Right cardiac atrium (tissue), 5 donors: ENCODE results near the gene PTPRN2. TPM values are rescaled to one million over a fixed set of nuclear protein-coding genes. Genes with fewer than 3 reads are reported as not detected.

Experiments used
- ATAC-seq, 2 donors: fragments of 200-7000 bp; cut with Tn5 transposase; one replicate each; pipeline versions ENCODE4 v1.8.0 to v1.9.1; 2020; ENCODE audit warnings: moderate library complexity in 2 of 2, mild to moderate bottlenecking in 1 of 2
- DNase-seq, 3 donors: peaks; one replicate each; pipeline ENCODE4 v3.0.0-alpha.2; 2020
- H3K27ac ChIP-seq: one replicate; pipeline ENCODE4 v1.5.1; 2013; ENCODE audit warnings: mild to moderate bottlenecking, low read length, control low read depth, moderate library complexity
- H3K27me3 ChIP-seq: one replicate; pipeline ENCODE4 v1.6.1; 2013; ENCODE audit not compliant: control insufficient read depth, insufficient read depth
- H3K4me1 ChIP-seq: one replicate; pipeline ENCODE4 v1.6.1; 2013; ENCODE audit warnings: low read length; ENCODE audit not compliant: control insufficient read depth, insufficient read depth
- H3K4me3 ChIP-seq: one replicate; pipeline ENCODE4 v1.5.1; 2013; ENCODE audit warnings: low read length, control low read depth
- H3K9me3 ChIP-seq: one replicate; pipeline ENCODE4 v1.6.1; 2013; ENCODE audit warnings: low read length; ENCODE audit not compliant: control insufficient read depth
- WGBS: extraction: QIAGEN DNeasy Blood & Tissue Kit; methylation state at CpG from one replicate; pipeline ENCODE4 v1.1.7; 2013; 5-methylcytosine and 5-hydroxymethylcytosine counted together
- intact Hi-C, 4 donors: fragments of 100-400 bp; cut with DNase I; formaldehyde crosslinking; loops; one replicate each; pipeline versions ENCODE4 v1.11.0 to v1.14.0; 2022 to 2023
- polyA plus RNA-seq: library from polyadenylated mRNA; stranded (reverse); fragments of 200-250 nt; gene quantifications from one replicate; pipeline ENCODE4 v1.2.3, GENCODE V29; 2013
- total RNA-seq, 4 donors: library from RNA; stranded (reverse); fragmentation: NEBNext Ultra II Directional; extraction: Animal tissue kit (Norgen Biotek cat#: 25700); gene quantifications; one replicate each; pipeline ENCODE4 v1.2.1, GENCODE V29; 2021
- donor health status: healthy with polysubstance abuse.
- donor health status: DM: no; HTN: yes; CAD: no.
- donor health status: DM: no; HTN: no; CAD: no.
- donor health status: DM: no; HTN: yes; CAD: no; lungs with severe emphysema.
- donor health status: DM: yes; HTN: yes; CAD: no.

The PTPRN2 gene
- total and polyA plus RNA-seq, 5 donors = 1.5 to 3.9 (median 1.9) TPM

- H3K4me1 ChIP-seq = no peaks in the 10 kb centered on the region
- H3K27me3 ChIP-seq = no peaks in the 10 kb centered on the region
- H3K27ac ChIP-seq = no peak overlapping the region
- H3K9me3 ChIP-seq = peaks cover 3% of the 10 kb centered on the region
- no peak overlapping the region for H3K4me3 ChIP-seq
- 52% methylated on average over 4 of the region's 4 CpGs for WGBS
- DNase-seq (no peak), ATAC-seq (no peak)
- intact Hi-C loops = no loop called here
Measured at GRCh38 chr7:158291998-158292397, 295.6 kb downstream of the PTPRN2 start.

- peaks cover 3% of the 10 kb centered on the region for H3K9me3 ChIP-seq
- no peak overlapping the region for H3K27ac ChIP-seq
- H3K4me3 ChIP-seq = no peak overlapping the region
- ATAC-seq (no peak), DNase-seq (no peak)
- H3K27me3 ChIP-seq = no peaks in the 10 kb centered on the region
- intact Hi-C loops = no loop called here
- H3K4me1 ChIP-seq = no peaks in the 10 kb centered on the region
- WGBS = 88% methylated on average over 5 of the region's 5 CpGs
Measured at GRCh38 chr7:158289761-158290523, 297.7 kb downstream of the PTPRN2 start.

DNA sequence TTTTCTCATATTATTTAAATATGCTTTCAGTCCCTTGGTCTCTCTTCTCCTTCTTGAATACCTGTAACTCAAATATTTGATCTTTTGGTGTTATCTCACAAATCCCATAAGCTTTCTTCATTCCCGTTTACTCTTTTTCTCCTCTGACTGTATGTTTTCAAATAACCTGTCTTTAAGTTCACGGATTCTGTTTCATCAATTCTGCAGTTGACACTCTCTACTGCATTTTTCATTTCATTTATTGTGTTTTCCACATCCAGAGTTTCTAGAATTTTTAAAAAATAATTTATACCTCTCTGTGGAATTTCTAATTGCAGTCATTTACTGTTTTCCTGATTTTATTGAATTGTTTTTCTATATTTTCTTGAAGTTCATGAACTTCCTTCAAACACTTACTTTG is 298.4 kb downstream of the PTPRN2 start:
- ATAC-seq (no peak), DNase-seq (no peak)
- Histone ChIP-seq H3K27ac (no peak overlapping the region), H3K9me3 (peaks cover 3% of the 10 kb centered on the region), H3K4me3 (no peak overlapping the region), H3K27me3 (no peaks in the 10 kb centered on the region), H3K4me1 (no peaks in the 10 kb centered on the region)
- intact Hi-C loops = no loop called here
- 88% methylated on average over 2 of the region's 2 CpGs for WGBS

DNA sequence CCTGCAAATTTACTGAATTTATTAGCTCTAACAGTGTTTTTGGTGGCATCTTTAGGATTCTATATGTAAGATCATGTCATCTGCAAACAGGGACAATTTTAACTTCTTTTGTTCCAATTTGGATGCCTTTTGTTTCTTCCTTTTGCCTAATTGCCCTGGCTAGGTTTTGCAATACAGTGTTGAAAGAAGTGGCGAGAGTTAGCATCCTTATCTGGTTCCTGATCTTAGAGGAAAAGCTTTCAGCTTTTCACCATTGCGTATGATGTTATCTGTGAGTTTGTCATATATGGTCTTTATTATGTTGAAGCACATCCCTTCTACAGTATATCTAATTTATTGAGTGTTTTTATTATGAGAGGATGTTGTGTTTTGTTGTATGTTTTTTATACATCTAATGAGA is 301.4 kb downstream of the PTPRN2 start:
- DNase-seq = no peak
- no peak for ATAC-seq
- H3K27ac ChIP-seq = no peak overlapping the region
- H3K4me3 ChIP-seq = no peak overlapping the region
- peaks cover 3% of the 10 kb centered on the region for H3K9me3 ChIP-seq
- H3K27me3 ChIP-seq = no peaks in the 10 kb centered on the region
- no peaks in the 10 kb centered on the region for H3K4me1 ChIP-seq
- 77% methylated on average over 2 of the region's 2 CpGs for WGBS
- intact Hi-C loops = no loop called here

GRCh38 chr7:158285383-158285770 is 302.2 kb downstream of the PTPRN2 start:
- no peak for ATAC-seq
- WGBS = 90% methylated on average over 9 of the region's 9 CpGs
- H3K27me3 ChIP-seq = no peaks in the 10 kb centered on the region
- intact Hi-C loops = no loop called here
- H3K4me1 ChIP-seq = no peaks in the 10 kb centered on the region
- H3K9me3 ChIP-seq = peaks cover 3% of the 10 kb centered on the region
- H3K27ac ChIP-seq = no peak overlapping the region
- H3K4me3 ChIP-seq = no peak overlapping the region
- no peak for DNase-seq

GRCh38 chr7:158284617-158285382 is 302.8 kb downstream of the PTPRN2 start:
- DNase-seq = no peak
- 86% methylated on average over 18 of the region's 18 CpGs for WGBS
- intact Hi-C loops = no loop called here

DNA sequence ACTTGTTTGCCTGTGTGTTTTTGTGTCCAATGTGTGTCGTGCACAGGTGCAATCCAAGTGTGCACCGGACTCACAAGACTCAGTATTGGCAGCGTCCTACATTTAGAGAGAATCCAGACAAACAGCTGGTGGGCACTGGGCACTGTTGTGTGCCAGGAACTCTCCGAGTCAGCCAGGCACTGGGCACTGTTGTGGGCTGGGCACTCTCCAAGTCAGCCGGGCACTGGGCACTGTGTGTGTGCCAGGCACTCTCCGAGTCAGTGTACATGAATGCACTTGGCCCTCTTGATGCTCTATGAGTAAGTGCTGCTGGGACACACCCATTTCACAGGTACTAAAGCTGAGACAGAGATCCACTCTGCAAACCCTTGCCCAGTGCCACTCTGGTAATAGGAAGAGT is 303.5 kb downstream of the PTPRN2 start:
- no peak overlapping the region for H3K4me3 ChIP-seq
- 82% methylated on average over 6 of the region's 6 CpGs for WGBS

More at GRCh38 chr7:158284617-158285382, 302.8 kb downstream of the PTPRN2 start:
- Histone ChIP-seq H3K27me3 (no peaks in the 10 kb centered on the region), H3K27ac (no peak overlapping the region), H3K4me3 (no peak overlapping the region), H3K4me1 (no peaks in the 10 kb centered on the region), H3K9me3 (peaks cover 2% of the 10 kb centered on the region)
- ATAC-seq = no peak

GRCh38 chr7:158283016-158283974 is 304.3 kb downstream of the PTPRN2 start:
- H3K9me3 ChIP-seq = no peaks in the 10 kb centered on the region
- ATAC-seq (no peak), DNase-seq (no peak)
- no peak overlapping the region for H3K4me3 ChIP-seq
- WGBS = 81% methylated on average over 32 of the region's 32 CpGs
- no peak overlapping the region for H3K27ac ChIP-seq
- intact Hi-C loops = no loop called here
- no peaks in the 10 kb centered on the region for H3K4me1 ChIP-seq
- no peaks in the 10 kb centered on the region for H3K27me3 ChIP-seq

More for the DNA sequence above, 303.5 kb downstream of the PTPRN2 start:
- no peak for DNase-seq
- ATAC-seq = no peak
- H3K9me3 ChIP-seq = no peaks in the 10 kb centered on the region
- no peaks in the 10 kb centered on the region for H3K27me3 ChIP-seq
- H3K4me1 ChIP-seq = no peaks in the 10 kb centered on the region
- intact Hi-C loops = no loop called here
- no peak overlapping the region for H3K27ac ChIP-seq

- WGBS = 74% methylated on average over 24 of the region's 24 CpGs
- Histone ChIP-seq H3K9me3 (no peaks in the 10 kb centered on the region), H3K27ac (no peak overlapping the region), H3K4me3 (no peak overlapping the region), H3K4me1 (no peaks in the 10 kb centered on the region), H3K27me3 (no peaks in the 10 kb centered on the region)
- intact Hi-C loops = no loop called here
- ATAC-seq (no peak), DNase-seq (no peak)
Measured at GRCh38 chr7:158282461-158283001, 305.1 kb downstream of the PTPRN2 start.

- no peaks in the 10 kb centered on the region for H3K27me3 ChIP-seq
- WGBS = 86% methylated on average over 8 of the region's 8 CpGs
- no peak for DNase-seq
Measured at GRCh38 chr7:158281441-158281840, 306.2 kb downstream of the PTPRN2 start.

More at GRCh38 chr7:158281441-158281840, 306.2 kb downstream of the PTPRN2 start:
- Histone ChIP-seq H3K4me1 (no peaks in the 10 kb centered on the region), H3K27ac (no peak overlapping the region), H3K9me3 (no peaks in the 10 kb centered on the region), H3K4me3 (no peak overlapping the region)
- no peak for ATAC-seq
- intact Hi-C loops = no loop called here
